ENCODE measurements around the gene CASQ1.

CASQ1 gene

DNA sequence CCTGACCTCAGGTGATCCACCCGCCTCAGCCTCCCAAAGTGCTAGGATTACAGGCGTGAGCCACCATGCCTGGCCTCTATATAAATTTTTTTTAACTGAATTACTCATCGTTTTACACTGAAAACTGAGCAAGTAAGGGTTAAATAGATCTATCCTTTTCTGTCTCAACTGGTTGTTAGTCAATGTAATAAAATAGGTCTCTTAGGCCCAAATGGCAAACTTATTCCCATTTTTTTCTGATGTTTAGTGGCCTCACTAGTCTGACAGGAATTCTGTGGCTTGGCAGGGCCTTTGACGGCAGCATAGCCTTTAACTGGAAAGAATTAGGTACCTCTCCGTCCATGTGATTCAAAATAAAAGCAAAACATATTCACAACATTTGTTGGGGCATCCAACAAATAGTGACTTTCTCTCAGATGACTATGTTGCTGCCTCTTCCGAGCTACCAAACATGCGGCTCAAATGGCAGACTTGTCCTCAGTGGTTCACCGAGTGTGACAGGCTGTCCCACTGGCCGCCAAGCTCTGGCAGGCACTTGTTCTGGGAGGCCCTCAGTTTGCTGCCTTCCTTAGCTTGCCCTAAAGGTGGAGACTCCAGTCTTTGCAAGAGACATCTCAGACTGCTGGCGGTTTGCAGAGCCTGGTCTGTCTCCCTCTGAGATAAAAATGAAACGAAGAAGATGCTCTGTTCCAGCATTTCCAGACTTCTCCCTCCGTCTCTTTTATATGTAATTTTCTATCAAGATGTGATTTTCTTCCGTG, 21.6 kb upstream of the CASQ1 start:
- FAIRE-seq, result no peak

- FAIRE-seq, result no peak
These were observed 20.6 kb upstream of the CASQ1 start for GRCh38 chr1:160169553-160170399.

DNA sequence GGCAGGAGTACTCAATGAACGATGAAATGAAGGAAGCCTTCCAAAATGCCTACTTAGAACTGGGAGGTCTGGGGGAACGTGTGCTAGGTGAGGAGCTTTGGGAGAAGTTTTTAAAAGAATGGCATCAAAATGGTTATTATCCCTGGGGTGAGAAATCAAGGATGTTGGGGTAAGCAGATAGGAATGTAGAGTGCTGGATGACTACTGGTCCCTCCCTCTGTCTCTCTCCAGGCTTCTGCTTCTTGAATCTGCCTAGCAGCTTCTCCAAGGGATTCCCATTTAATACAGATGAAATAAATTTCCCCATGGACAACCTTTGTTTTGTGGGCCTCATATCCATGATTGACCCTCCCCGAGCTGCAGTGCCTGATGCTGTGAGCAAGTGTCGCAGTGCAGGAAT, 19.0 kb upstream of the CASQ1 start:
- FAIRE-seq, result no peak

GRCh38 chr1:160171980-160172379, 18.4 kb upstream of the CASQ1 start:
- FAIRE-seq, result no peak

DNA sequence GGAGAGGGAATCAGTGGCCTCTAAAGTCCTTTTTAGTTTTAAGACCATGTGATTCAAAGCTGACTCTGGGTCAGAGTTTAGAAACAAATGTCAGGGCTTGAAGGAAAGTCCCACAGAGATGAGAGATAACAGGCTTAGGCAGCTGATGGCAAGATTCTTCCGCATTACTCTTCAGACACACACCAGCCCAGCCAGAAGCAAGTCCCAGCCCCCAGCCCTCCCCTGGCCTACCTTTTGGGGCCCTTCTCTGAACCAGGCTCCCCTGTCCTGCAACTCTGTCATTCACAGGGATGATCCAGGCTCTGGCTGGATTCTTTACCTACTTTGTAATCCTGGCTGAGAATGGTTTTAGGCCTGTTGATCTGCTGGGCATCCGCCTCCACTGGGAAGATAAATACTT, 13.1 kb upstream of the CASQ1 start:
- no peak for FAIRE-seq

DNA sequence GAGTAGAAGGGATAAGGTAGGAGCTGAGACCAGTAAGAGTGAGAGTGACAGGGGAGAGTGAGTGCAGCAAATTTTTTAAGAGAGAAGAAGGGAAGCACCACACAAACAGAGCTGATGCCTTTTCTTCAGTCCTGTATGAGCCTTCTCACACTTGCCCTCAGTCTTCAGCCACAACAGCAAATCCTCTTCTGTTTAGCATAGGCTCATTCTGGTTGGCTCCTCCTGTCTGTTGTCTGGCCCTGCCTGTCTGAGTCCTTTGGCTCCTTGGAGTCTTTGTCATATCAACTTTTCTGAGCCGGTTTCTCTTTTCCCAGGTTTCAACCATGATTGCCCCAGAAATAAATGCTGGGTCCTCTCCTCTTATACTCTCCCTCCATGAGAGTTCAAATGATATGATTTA, 12.7 kb upstream of the CASQ1 start:
- no peak for FAIRE-seq

- FAIRE-seq, result no peak
These were observed 11.6 kb upstream of the CASQ1 start for GRCh38 chr1:160178731-160179130.

DNA sequence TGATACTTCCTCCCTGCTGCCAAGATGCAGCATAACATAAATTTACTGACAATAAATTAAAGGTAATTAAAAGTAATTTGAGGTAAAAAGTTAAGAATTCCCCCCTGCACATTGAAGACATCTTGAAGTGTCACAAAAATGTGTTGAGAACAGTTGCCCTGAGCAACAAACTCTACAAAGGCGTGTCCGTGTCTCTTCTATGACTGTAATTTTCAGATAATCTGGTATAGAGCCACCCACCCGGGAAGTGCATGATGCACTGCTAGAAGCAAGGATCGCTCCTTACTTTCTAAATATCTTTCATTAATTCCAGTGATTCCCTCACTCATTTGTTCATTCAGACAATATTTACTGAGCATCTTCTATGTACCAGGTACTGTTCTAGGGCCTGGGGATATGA, 11.0 kb upstream of the CASQ1 start:
- FAIRE-seq, result no peak

DNA sequence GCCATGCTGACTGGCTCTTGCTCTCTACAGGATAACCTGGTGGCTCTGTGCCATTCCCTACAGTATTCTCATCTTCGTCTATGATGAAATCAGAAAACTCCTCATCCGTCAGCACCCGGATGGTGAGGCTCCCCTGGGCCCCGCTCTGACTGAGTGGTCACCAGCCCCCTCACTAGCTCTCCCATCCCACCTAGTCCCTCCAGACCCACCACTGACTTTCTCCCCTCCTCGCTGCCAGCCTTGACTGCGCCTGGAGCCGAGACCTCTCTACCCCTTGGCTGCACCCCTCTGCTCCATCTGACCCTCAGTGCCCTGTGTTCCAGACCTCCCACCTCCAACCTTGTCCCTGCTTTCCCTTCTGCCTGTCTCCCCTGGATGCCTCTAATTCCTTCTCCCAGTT, 4.1 kb upstream of the CASQ1 start:
- no peak for FAIRE-seq

DNA sequence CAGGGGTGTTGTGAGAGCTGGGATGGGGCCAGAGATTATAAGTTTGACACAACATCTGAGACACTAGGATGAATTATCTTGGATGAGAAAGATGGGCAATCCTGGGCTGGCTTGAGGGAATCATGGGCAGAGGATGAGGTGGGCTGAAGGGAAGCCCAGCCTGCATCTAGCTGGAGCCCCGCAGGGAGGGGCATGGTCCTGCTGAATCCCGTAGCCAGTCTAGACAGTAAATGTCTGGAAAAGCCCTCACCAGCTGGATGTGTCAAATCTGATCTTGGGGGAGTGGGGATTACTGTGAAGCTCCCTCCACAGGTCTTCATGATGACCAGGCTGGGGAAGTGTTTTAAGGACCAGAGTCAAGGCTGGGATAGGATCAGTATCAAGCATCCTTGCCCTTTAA, 3.6 kb upstream of the CASQ1 start:
- no peak for FAIRE-seq

DNA sequence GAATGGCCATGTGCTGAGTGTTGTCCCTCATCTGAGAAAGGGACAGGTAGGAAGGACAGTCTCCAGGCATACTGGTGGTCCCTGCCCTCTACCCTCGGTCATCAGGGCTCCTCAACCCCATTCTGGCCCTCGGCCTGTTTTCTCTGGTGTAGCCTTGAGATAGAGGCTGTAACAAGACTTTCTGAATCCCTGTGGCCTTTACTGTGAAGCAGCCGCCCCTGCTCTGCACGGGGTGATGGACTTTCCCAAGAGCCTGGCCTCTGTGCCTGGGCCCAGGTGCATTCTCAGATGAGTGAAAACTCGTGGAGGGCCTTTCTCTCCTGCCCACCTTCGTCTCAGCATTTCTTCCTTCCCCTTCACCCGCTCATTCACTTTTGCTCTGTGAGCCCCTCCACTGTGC, 3.0 kb upstream of the CASQ1 start:
- no peak for FAIRE-seq

DNA sequence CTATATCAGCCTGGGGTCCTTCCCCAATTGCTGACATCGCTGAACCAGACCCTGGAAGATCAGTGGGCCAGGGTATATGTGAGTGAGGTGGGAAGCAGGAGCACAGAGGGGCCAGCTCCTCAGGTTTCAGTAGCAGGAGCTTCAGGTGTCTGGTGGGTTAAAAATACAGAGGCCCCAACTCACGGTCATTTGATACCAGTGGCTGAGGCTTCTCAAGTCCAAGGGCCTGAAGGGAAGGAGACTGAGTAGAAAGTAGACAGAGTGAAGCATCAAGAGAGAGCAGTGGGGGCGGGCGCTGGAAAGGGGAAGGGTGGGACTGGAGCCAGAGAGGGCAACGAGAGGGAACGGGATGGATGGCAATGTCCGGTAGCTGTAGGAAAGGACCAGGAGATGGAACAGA, 2.0 kb upstream of the CASQ1 start:
- no peak for FAIRE-seq

GRCh38 chr1:160191756-160192155, 1.4 kb downstream of the CASQ1 start:
- no peak for FAIRE-seq

DNA sequence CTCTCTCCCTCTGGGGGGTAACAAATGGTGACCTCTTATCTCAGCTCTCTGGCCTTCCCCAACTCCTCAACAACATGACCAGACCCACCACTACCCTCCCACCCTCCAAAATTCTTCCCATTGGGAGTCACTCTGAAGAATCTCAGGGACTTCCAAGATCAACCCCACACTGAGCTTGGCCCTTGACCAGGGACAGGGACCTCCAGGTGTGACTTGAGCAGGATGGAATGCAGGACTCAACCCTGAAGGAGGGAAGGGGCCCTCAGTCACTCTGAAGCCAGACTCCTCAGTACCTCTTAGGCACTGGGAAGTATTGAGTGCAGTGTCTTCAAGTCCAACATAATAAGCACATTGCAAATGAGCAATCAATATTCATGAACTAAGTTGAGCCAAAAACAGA, 1.9 kb downstream of the CASQ1 start:
- no peak for FAIRE-seq

- FAIRE-seq, result peak; percentile 71
These were observed 2.9 kb downstream of the CASQ1 start for GRCh38 chr1:160193091-160193819.

DNA sequence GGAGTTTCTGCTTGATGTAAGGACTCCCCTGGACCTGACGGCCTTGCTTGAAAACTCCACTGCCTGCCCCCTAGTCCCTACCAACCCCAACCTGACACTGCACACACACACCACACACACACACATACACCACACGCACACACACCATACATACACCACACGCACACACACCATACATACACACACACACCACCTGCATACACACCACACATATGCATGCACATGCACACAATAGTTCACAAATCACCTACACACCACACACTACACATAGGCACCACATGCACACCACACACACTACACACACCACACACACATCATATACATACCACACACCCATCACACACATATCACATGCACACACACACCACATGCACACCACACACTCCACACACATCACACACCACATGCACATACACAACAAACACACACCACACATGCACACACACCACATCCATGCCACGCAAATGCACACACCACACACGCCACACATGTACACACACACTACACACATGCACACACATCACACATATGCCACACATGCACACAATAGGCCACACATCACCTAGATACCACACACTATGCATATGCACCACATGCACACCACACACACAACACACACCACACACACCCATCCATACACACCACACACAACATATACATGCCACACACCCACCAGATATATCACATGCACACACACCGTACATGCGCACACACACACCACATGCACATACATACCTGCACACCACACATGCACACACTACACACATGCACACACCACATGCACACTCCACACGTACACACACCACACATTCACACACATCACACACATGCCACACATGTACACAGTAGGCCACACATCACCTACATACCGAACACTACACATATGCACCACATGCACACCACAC, 3.7 kb downstream of the CASQ1 start:
- FAIRE-seq, result no peak

- no peak for FAIRE-seq
These were observed 4.3 kb downstream of the CASQ1 start for GRCh38 chr1:160194737-160195059.

DNA sequence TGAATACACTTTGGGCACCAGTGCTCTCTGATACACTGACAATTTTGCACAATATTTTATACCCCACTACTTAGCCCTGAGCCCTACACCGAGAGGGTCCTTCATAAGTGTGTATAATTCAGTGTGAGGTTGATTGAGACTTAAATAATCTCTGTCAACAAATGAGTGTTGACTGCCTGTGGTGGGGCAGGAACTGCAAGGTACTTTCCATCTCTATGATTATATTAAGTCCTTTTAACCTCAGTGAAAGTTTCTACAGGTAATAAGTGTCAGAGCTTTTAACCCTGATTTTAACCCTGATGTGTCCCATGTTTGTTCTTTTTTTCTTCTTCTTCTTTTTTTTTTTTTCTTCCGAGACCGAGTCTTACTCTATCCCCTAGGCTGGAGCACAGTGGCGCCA, 5.8 kb downstream of the CASQ1 start:
- FAIRE-seq, result no peak

DNA sequence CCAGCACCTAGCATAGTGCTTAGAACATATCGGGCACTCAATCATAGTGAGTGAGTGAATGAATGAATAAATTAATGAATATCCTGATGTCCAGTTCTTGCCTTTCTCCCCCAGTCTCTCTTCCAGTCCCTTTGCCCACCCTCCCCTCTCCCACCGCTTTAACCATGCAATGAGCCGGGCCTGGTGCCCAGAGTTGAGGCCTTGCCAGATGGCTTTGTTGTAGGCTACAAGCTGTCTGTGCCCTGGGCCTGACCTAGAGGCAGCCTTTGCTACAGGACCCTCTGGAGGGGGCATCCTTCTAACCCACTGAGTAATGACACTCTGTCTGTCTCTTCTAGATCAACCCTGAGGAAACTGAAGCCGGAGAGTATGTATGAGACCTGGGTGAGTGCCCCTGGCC, 6.9 kb downstream of the CASQ1 start:
- no peak for FAIRE-seq

- FAIRE-seq, result no peak
These were observed 10.4 kb downstream of the CASQ1 start for GRCh38 chr1:160200786-160201185.

- no peak for FAIRE-seq
These were observed 14.3 kb downstream of the CASQ1 start for GRCh38 chr1:160204526-160205241.

Data from islet of Langerhans (tissue), 1 donor.